HG02678 (cell line): ENCODE results near the gene OR2G6.
"Not testable (repeated sequence)": the region's sequence is repeated elsewhere in the genome, so short reads cannot be mapped to it uniquely, and the experiment has no call there.

Experiments used
- ATAC-seq: cut with Tn5 transposase; IDR thresholded peaks from one replicate; pipeline ENCODE4 v1.9.1; 2021; ENCODE audit warnings: mild to moderate bottlenecking, moderate library complexity; ENCODE audit not compliant: unreplicated experiment

OR2G6 gene

DNA sequence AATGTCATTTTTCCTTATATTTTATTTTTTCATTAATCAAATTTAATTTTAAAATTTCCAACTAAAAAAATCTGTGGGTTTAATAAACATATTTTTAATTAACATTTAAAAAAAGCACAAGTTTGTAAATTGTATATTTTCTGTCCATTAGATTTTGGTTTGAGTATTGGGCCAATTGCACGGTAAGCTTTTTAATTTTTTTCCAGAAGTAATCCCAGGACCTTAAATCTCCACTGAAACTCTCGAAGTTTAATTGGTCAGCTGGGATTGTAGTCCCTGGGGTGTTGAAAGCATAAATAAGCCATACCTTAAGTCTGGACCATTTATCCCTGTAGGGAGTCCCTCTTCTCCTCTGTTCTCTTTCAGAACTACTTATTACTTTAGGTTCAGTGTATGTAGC lies at the start of gene OR2G6:
TSS of gene OR2G6 (plus strand) at position 301 of the 400 bp plus-strand sequence. CDS start 13,574 bp downstream, outside the sequence.
- not testable (repeated sequence) for ATAC-seq

DNA sequence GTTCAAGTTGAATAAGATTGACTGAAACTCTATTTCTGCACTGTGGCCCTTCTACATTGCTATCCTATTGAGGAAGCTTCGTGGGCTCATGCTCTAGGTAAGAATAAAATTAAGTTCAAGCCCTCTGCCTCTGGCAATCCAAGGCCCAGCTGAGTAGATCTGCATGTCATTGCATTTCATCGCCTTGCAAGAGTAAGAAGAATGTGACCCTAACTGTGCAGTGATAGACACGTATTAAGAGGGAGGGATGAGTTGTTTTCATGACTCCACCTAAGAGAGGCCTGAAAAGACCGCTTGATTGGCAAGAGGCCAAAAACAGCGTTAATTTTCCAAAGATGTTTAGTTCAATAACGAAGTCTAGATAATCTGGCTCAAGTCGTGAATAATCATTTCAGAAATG lies 48.8 kb upstream of the OR2G6 start:
- not testable (repeated sequence) for ATAC-seq

DNA sequence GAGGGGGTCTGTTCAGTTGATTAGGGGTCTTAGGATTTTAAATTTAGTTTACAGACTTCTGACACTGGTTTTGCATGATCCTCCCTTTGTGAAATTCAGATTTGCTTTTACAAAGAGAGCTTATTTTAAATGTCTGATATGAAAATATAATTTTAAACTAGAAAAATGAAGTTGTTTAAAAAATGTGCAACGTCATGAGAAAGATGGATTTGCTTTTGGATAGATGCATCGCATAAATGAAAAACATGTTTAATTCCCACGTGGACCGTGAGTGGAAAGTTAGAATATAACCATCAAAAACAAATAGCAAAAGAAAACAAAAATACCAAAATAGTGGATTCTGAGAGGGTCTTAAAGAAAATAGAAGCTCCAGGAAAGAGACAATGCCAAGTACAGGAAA lies 36.7 kb upstream of the OR2G6 start:
- ATAC-seq, result no peak

DNA sequence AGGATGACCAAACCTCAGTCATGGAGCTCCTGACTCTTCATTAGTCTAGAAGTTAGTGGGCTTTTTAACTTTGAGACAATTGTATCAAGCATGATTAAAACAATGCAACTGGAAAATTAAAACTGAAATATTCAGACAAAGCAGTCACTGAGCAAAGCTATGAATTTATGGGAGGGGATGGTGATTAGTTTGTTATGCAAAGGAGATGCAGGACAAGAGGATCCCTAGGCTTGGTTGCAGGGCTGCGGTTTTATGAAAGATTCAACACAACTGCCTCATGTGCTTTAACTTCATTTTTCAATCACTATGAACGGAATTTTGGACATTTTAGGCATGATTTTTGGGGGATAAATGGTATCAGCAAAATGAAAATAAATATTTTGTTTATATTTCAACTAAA lies 35.8 kb upstream of the OR2G6 start:
- ATAC-seq, result not testable (repeated sequence)

DNA sequence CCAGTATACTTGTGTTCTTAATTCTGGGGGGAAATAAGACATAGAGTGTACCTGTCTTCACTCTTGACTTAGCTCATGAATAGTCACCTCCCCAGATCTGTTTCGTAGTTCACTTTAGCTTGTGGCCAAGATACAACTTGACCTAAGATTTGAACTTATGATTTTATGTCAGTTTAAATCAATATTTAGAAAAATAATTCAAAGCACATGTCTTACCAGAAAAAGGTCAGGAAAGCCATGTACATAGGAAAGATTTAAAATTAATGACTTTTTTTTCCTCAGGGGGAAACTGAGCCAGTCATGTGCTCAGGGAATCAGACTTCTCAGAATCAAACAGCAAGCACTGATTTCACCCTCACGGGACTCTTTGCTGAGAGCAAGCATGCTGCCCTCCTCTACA lies 34.8 kb upstream of the OR2G6 start, which contains the start of gene OR2T3:
TSS of gene OR2T3 (plus strand) at position 301 of the 400 bp plus-strand sequence. CDS start at position 301, 0 bp downstream.
- ATAC-seq, result not testable (repeated sequence)

DNA sequence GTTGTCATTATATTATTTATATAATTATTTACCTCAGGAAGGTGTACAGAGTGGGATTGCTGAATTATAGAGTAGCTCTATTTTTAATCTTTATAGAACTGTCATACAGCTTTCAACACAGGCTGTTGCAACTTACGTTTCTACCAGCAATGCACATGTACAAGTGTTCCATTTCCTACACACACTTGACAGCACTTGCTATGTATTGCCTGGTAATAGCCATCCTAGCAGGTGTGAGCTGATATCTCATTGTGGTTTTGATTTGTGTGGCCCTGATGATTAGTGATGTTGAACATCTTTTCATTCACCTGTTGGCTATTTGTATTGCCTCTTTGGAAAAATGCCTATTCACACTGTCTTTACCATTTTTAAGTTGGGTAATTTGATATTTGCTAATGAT lies 32.2 kb upstream of the OR2G6 start:
- not testable (repeated sequence) for ATAC-seq

DNA sequence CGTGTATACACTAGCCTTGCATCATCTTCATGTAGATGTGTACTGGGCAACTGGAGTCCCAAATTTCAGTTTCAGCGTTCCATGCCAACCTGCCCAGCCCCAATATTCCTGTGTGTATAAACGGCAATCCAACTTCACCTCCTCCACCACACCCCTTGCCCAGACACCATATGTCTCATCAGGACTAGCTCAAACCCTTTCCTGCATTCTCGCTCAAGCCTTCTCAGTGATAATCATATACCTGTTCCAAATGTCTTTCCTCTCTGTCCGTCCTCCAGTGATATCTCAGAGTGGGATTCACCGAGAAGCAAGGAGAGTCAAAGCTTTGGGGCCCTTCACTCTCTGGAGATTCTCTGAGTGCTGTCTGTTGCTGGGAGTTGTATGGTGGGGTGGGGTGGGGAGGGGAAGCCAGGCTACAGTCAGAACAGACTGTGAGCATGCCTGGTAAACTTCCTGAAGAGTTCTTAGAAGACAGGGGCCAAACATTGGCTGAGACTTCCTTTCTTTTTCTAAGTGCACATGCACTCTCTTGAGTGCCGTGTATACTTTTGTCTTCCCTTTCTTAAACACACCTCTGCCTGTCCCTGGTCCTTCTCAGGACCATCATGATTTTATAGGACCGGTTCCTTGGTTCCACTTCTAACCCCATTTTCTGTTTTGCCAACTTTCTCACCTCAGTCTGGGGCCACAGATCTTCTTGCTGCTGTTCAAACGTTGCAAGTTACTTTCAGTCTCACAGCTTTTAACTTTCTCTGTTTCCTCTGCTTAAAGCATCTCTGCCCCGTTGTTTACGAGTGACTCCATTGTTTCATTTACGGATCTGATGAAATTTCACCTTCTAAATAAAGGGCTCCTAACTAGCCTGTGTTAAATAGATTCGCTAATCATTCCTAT lies 25.9 kb upstream of the OR2G6 start:
- ATAC-seq, result peak; percentile 89

DNA sequence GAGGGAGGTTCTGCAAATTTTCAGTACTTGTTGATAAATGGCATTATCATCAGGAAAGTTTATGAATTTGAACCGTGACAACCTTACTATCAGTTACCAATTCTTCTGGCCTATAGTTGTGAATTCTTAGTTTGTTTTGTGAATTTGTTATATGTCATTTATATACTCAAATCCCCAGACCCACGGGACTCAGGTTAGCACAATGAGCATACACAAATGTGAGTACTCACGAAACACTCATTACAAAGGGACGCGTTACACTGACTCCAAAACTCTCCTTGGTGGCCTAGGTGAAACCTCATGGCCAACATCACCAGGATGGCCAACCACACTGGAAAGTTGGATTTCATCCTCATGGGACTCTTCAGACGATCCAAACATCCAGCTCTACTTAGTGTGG lies 19.6 kb upstream of the OR2G6 start, which contains the start of gene OR2T5:
TSS of gene OR2T5 (plus strand) at position 301 of the 400 bp plus-strand sequence. CDS start at position 301, 0 bp downstream.
- not testable (repeated sequence) for ATAC-seq

DNA sequence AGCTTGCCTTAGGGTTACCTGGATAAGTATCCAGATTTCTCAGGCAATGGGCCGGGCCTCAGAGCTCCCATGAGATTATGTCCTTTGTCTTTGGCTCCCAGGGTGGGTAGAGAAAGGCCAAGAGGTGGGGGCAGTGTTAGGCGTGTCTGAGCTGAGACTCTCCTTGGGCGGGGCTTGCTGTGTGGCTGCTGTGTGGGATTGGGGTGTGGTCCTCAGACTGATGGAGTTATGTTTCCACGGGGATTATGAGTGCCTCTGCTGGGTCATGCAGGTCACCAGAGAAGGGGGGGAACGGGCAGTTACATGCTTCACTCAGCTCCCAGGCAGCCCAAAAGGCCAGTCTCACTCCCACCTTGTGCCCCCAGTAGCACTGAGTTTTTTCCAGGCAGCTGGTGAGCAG lies 11.2 kb upstream of the OR2G6 start:
- not testable (repeated sequence) for ATAC-seq

DNA sequence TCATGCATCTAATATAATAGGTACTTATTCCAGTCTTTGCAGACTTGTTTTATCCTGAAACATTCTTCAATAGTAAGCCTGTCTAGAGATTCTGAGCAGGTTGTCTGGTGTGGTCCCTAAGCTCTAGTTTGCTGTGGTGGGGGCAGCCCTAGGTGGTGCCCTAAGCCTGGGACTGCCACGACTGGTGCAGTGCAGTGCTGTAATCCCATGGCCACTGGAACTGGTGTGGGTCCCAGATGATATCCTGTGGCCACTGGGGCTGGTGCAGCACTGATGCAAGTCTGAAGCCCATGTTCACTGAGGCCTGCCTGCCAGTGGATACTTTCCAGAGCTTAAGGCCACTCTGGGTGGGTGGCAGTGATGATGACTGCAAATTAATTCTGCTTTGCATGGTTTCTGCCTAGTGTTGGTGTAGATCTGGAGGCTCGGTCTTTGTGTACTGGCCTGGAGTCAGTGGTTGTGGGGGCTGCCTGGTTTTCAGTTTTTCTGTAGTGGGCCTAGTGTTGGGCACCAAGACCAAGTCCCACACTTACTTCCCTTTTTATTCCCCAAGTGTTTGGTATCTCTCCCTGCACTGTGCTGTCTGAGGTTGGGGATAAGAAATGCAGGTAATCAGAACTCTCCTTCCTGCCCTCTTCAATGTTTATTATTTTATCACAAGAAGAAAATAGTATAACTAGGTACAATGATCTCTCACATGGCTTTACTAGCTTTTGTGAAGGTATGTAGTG lies 7.4 kb upstream of the OR2G6 start:
- ATAC-seq, result not testable (repeated sequence)

DNA sequence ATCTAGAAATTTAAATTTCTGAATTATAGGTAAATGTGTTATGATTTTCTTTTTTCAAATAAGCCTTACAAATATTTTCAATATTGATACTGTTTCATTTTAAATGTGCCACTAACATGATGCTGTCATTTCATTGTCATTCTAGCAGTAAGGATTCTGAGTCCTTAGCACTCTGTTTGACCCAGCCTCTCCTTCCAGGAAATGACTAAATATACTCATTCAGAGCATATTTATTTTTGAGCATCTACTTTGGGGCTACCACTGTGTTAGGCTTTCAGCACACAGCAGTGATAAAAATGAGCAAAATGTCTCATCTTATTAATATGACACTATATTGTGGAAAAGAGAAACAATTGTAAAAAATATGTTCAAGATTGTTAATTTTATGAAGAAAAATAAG lies 2.3 kb downstream of the OR2G6 start:
- not testable (repeated sequence) for ATAC-seq

DNA sequence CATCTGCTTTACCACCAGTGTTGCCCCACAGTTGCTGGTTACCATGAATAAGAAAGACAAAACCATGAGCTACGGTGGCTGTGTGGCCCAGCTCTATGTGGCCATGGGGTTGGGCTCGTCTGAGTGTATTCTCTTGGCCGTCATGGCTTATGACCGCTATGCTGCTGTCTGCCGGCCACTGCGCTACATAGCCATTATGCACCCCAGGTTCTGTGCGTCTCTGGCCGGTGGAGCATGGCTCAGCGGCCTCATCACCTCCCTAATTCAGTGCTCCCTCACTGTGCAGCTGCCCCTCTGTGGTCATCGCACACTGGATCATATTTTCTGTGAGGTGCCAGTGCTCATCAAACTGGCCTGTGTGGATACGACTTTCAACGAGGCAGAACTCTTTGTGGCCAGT lies 14.0 kb downstream of the OR2G6 start:
- ATAC-seq, result no peak

DNA sequence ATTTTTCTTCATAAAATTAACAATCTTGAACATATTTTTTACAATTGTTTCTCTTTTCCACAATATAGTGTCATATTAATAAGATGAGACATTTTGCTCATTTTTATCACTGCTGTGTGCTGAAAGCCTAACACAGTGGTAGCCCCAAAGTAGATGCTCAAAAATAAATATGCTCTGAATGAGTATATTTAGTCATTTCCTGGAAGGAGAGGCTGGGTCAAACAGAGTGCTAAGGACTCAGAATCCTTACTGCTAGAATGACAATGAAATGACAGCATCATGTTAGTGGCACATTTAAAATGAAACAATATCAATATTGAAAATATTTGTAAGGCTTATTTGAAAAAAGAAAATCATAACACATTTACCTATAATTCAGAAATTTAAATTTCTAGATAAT lies 29.6 kb downstream of the OR2G6 start:
- ATAC-seq, result peak; percentile 49

DNA sequence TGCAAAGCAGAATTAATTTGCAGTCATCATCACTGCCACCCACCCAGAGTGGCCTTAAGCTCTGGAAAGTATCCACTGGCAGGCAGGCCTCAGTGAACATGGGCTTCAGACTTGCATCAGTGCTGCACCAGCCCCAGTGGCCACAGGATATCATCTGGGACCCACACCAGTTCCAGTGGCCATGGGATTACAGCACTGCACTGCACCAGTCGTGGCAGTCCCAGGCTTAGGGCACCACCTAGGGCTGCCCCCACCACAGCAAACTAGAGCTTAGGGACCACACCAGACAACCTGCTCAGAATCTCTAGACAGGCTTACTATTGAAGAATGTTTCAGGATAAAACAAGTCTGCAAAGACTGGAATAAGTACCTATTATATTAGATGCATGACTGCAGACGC lies 39.5 kb downstream of the OR2G6 start:
- ATAC-seq, result not testable (repeated sequence)

DNA sequence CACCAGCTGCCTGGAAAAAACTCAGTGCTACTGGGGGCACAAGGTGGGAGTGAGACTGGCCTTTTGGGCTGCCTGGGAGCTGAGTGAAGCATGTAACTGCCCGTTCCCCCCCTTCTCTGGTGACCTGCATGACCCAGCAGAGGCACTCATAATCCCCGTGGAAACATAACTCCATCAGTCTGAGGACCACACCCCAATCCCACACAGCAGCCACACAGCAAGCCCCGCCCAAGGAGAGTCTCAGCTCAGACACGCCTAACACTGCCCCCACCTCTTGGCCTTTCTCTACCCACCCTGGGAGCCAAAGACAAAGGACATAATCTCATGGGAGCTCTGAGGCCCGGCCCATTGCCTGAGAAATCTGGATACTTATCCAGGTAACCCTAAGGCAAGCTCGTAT lies 43.2 kb downstream of the OR2G6 start:
- ATAC-seq, result not testable (repeated sequence)

DNA sequence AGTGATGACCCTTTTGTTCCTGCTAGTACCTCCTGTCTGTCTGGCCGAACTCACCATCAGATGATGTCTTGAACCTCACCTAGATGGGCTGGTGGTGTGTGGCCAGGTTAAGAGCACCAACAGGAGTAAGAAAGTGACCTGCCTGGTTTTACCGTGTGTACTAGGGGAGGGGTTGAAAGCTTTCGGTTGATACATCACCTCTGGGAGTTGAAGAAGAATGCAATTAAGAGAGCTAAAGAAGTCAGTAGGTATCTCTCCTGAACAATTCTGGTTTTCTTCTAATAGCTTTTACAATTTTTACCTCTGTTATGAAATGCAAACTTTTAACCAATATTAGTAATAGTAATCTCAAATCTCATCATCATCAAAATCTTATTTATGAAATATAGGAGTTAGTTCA lies 54.8 kb downstream of the OR2G6 start, which contains the start of gene OR2T29:
TSS of gene OR2T29 (minus strand) at position 101 of the 400 bp plus-strand sequence. CDS start 3,281 bp downstream, outside the sequence.
- ATAC-seq, result not testable (repeated sequence)

DNA sequence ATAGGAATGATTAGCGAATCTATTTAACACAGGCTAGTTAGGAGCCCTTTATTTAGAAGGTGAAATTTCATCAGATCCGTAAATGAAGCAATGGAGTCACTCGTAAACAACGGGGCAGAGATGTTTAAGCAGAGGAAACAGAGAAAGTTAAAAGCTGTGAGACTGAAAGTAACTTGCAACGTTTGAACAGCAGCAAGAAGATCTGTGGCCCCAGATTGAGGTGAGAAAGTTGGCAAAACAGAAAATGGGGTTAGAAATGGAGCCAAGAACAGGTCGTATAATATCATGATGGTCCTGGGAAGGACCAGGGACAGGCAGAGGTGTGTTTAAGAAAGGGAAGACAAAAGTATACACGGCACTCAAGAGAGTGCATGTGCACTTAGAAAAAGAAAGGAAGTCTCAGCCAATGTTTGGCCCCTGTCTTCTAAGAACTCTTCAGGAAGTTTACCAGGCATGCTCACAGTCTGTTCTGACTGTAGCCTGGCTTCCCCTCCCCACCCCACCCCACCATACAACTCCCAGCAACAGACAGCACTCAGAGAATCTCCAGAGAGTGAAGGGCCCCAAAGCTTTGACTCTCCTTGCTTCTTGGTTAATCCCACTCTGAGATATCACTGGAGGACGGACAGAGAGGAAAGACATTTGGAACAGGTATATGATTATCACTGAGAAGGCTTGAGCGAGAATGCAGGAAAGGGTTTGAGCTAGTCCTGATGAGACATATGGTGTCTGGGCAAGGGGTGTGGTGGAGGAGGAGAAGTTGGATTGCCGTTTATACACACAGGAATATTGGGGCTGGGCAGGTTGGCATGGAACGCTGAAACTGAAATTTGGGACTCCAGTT lies 57.9 kb downstream of the OR2G6 start:
- peak; percentile 72 for ATAC-seq

DNA sequence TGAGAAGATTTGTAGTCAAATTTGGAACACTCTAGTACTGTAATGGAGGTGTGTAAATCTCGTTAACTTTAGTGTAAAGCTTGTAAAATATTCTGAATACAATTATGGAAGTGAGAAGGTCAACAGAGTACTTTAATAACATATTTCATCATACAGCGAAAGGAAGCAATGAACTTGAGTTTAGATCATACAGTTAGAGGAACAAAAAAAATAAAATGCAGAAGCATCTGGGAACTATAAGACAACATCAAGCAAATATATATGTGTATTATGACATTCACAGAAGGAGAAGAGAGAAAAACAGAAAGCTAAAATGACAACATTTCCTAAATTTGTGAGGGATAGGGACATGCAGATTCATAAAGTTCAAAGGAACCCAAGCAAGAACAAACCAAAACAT lies 61.2 kb downstream of the OR2G6 start:
- not testable (repeated sequence) for ATAC-seq

DNA sequence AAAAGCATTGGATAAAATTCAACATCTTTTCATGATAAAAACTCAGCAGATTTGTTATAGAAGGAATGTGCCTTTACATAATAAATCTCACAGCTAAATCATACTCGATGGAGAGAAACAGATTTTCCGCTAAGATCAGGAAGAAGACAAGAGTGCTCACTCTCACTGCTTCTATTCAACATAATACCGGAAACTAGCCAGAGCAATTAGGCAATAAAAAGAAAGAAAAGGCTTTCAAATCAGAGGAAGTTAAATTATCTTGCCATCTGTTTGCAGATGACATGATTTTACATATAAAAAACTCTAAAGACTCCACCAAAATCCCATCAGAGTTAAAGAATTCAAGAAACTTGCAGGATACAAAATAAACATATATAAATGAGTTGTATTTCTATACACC lies 62.9 kb downstream of the OR2G6 start:
- not testable (repeated sequence) for ATAC-seq

DNA sequence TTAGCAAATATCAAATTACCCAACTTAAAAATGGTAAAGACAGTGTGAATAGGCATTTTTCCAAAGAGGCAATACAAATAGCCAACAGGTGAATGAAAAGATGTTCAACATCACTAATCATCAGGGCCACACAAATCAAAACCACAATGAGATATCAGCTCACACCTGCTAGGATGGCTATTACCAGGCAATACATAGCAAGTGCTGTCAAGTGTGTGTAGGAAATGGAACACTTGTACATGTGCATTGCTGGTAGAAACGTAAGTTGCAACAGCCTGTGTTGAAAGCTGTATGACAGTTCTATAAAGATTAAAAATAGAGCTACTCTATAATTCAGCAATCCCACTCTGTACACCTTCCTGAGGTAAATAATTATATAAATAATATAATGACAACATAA lies 64.2 kb downstream of the OR2G6 start:
- ATAC-seq, result not testable (repeated sequence)
